ENCODE results near the gene TSHZ2. TPM values are rescaled to one million over a fixed set of nuclear protein-coding genes. Genes with fewer than 3 reads are reported as not detected.

The TSHZ2 gene
- total RNA-seq, 1 experiment from 2014 or later, result 0.07 TPM

DNA sequence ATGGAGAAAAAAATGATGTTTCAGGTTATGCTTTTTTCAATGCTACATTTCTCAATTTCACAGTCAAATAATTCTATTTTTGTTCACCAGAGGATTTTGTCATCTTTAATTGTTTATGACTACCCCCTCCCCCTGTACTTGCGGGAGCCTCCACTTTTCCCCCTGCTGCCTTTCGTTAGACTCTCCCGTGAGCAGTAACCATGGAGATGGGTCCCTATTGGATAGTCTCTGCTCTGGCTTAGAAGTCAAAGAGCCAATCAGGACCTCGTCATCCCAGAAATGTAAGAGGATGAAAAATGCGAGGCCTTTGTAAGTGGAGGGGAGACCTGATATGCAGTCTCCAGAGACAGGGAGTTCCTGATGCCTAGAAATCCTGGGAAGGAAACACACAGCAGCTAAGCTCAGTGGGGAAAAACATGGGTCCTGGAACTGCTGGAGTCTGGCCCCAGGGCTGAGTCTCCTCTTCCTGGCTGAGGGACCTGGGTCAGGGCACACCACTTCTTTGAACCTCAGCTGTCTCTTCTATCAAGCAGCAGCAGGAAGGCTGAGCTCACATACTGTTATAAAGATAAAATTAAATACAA is 298.7 kb downstream of the TSHZ2 start:
- Histone ChIP-seq H3K9me2 (ENCODE audit: insufficient read depth) (no peaks in the 10 kb centered on the region), H3K36me3 (ENCODE audit: control insufficient read depth in 1 of 2, insufficient read depth in 2 of 2, low read length in 2 of 2) (no peaks in the 10 kb centered on the region), H3K9me3 (ENCODE audit: control insufficient read depth in 1 of 2, insufficient read depth in 1 of 2, low read depth in 1 of 2, low read length in 2 of 2) (no peaks in the 10 kb centered on the region), H3K9ac (ENCODE audit: low read length) (no peak overlapping the region), H3K79me2 (ENCODE audit: insufficient read depth, low read length) (no peaks in the 10 kb centered on the region), H2AFZ (ENCODE audit: low read depth, low read length, poor library complexity, severe bottlenecking) (no peak overlapping the region), H3K4me1 (ENCODE audit: control insufficient read depth in 1 of 2, insufficient read depth in 2 of 2, low read length in 2 of 2) (no peaks in the 10 kb centered on the region), H3K4me3 (replicated peaks in 1 of 2; ENCODE audit: low read depth in 1 of 2, low read length in 2 of 2) (no peak overlapping the region), H3K27me3 (ENCODE audit: insufficient read depth, low read length) (peaks cover 41% of the 10 kb centered on the region), H4K20me1 (ENCODE audit: insufficient read depth) (no peaks in the 10 kb centered on the region), H3K4me2 (ENCODE audit: low read length) (no peak overlapping the region), H3K27ac (ENCODE audit: low read depth, low read length) (no peak overlapping the region)
- ChIA-PET CTCF (no interaction called here), POLR2A (no interaction called here), RAD21 (ENCODE audit: low non-redundant PET in 1 of 2, low total read pairs in 2 of 2, uncharacterized antibody in 2 of 2, unreplicated experiment in 2 of 2) (no interaction called here)
- intact Hi-C loops (cut with micrococcal nuclease), result no loop called here
- no peak for ATAC-seq
- no TSS peak for BruUV-seq (replicated peaks)
- TF ChIP-seq RAD21 (IDR thresholded peaks at IDR 0.05; ENCODE audit: low read depth) (no peak), EZH2 (IDR thresholded peaks at IDR 0.05) (no peak), ZFX (IDR thresholded peaks at IDR 0.05) (no peak), SRF (IDR thresholded peaks at IDR 0.05; ENCODE audit: low read depth) (no peak), FOSL1 (IDR thresholded peaks at IDR 0.05; ENCODE audit: low read depth) (no peak), TCF7L2 (IDR thresholded peaks at IDR 0.05; ENCODE audit: borderline replicate concordance, extremely low read depth, insufficient read depth, insufficient read length) (no peak), SIN3A (IDR thresholded peaks at IDR 0.05; ENCODE audit: low read depth) (no peak), YY1 (IDR thresholded peaks at IDR 0.05; ENCODE audit: extremely low read depth, insufficient replicate concordance, low read depth, low read length) (no peak), ELF1 (IDR thresholded peaks at IDR 0.05; ENCODE audit: borderline replicate concordance, low read depth) (no peak), JUND (IDR thresholded peaks at IDR 0.05) (no peak), EGR1 (IDR thresholded peaks at IDR 0.05; ENCODE audit: low read depth) (no peak), CEBPB (IDR thresholded peaks at IDR 0.05; ENCODE audit: low read depth) (no peak), EZH2phosphoT487 (IDR thresholded peaks at IDR 0.05; ENCODE audit: borderline replicate concordance) (no peak), POLR2AphosphoS5 (IDR thresholded peaks at IDR 0.05; ENCODE audit: low read depth, low read length) (no peak)
- TF ChIP-seq, protein P1, sequence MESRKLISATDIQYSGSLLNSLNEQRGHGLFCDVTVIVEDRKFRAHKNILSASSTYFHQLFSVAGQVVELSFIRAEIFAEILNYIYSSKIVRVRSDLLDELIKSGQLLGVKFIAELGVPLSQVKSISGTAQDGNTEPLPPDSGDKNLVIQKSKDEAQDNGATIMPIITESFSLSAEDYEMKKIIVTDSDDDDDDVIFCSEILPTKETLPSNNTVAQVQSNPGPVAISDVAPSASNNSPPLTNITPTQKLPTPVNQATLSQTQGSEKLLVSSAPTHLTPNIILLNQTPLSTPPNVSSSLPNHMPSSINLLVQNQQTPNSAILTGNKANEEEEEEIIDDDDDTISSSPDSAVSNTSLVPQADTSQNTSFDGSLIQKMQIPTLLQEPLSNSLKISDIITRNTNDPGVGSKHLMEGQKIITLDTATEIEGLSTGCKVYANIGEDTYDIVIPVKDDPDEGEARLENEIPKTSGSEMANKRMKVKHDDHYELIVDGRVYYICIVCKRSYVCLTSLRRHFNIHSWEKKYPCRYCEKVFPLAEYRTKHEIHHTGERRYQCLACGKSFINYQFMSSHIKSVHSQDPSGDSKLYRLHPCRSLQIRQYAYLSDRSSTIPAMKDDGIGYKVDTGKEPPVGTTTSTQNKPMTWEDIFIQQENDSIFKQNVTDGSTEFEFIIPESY (IDR thresholded peaks at IDR 0.05; ENCODE audit: extremely low read depth, insufficient replicate concordance, low read length), result no peak
- TF ChIP-seq, protein P2, sequence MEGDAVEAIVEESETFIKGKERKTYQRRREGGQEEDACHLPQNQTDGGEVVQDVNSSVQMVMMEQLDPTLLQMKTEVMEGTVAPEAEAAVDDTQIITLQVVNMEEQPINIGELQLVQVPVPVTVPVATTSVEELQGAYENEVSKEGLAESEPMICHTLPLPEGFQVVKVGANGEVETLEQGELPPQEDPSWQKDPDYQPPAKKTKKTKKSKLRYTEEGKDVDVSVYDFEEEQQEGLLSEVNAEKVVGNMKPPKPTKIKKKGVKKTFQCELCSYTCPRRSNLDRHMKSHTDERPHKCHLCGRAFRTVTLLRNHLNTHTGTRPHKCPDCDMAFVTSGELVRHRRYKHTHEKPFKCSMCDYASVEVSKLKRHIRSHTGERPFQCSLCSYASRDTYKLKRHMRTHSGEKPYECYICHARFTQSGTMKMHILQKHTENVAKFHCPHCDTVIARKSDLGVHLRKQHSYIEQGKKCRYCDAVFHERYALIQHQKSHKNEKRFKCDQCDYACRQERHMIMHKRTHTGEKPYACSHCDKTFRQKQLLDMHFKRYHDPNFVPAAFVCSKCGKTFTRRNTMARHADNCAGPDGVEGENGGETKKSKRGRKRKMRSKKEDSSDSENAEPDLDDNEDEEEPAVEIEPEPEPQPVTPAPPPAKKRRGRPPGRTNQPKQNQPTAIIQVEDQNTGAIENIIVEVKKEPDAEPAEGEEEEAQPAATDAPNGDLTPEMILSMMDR (IDR thresholded peaks at IDR 0.05 in 2 of 3, conservative IDR thresholded peaks at IDR 0.05 in 1 of 3; ENCODE audit: borderline replicate concordance in 1 of 3, insufficient read depth in 1 of 3, low read depth in 2 of 3, low read length in 2 of 3), result no peak
- TF ChIP-seq, protein P3, sequence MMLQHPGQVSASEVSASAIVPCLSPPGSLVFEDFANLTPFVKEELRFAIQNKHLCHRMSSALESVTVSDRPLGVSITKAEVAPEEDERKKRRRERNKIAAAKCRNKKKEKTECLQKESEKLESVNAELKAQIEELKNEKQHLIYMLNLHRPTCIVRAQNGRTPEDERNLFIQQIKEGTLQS (IDR thresholded peaks at IDR 0.05), result no peak
- TF ChIP-seq, protein P4, sequence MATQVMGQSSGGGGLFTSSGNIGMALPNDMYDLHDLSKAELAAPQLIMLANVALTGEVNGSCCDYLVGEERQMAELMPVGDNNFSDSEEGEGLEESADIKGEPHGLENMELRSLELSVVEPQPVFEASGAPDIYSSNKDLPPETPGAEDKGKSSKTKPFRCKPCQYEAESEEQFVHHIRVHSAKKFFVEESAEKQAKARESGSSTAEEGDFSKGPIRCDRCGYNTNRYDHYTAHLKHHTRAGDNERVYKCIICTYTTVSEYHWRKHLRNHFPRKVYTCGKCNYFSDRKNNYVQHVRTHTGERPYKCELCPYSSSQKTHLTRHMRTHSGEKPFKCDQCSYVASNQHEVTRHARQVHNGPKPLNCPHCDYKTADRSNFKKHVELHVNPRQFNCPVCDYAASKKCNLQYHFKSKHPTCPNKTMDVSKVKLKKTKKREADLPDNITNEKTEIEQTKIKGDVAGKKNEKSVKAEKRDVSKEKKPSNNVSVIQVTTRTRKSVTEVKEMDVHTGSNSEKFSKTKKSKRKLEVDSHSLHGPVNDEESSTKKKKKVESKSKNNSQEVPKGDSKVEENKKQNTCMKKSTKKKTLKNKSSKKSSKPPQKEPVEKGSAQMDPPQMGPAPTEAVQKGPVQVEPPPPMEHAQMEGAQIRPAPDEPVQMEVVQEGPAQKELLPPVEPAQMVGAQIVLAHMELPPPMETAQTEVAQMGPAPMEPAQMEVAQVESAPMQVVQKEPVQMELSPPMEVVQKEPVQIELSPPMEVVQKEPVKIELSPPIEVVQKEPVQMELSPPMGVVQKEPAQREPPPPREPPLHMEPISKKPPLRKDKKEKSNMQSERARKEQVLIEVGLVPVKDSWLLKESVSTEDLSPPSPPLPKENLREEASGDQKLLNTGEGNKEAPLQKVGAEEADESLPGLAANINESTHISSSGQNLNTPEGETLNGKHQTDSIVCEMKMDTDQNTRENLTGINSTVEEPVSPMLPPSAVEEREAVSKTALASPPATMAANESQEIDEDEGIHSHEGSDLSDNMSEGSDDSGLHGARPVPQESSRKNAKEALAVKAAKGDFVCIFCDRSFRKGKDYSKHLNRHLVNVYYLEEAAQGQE (IDR thresholded peaks at IDR 0.05; ENCODE audit: low read depth), result no peak
- TF ChIP-seq, protein P5, sequence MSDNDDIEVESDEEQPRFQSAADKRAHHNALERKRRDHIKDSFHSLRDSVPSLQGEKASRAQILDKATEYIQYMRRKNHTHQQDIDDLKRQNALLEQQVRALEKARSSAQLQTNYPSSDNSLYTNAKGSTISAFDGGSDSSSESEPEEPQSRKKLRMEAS (IDR thresholded peaks at IDR 0.05), result no peak
- no peak for DNase-seq (ENCODE audit: low read depth, low spot score)

All from HCT116 (cell line).